NCI-H2227 treated with DMSO at 0.1 percent for 48 hours (cell line): ENCODE data around the gene SYTL4.
"Not testable (repeated sequence)": the region's sequence is repeated elsewhere in the genome, so short reads cannot be mapped to it uniquely, and the experiment has no call there.

Experiments used
- DNase-seq: peaks from one replicate; lab custom pipeline; 2025; lab: John Stamatoyannopoulos, UW

Gene SYTL4

DNA sequence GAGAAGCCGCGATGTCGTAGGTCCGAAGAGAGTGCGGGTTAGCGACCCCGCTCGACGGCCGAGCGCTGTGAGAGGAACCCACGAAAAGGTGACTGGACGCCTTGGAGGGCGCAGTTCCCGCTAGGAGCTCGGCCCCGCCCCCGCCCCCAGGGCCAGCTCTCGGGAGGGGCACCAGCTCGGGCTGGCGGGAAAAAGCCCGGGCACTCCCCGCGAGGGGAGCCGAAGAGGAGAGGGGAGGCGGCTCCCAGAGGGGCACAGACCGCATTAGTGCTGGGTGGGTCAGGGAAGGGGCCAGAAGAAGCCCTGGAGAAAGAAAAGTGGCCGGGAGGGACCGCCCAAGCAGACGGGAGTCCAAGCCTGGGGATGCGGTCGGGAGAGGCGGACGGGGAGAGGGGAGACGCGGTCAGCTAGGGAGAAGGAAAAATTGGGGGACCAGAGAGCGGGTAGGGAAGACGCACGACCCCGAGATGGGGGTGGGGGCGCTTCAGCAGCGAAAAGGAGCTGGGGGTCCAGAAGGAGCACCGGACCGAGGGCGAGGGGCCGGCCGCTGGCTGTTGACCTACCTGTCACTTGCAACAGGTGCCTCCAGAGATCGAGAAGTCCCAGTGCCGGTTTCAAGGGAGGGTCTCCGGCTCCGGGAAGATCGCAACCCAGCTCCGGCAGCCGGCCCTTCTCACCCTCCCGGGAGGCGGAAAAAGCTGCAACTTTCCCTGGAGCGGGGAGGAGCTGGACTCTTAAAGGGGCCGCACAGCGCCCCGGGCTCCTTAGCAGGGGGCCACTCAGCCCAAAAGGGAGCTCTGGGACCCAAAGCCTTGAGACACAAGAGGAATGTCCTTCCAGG is at the start of gene SYTL4:
Gene SYTL4, minus strand, starts transcription at position 681 of the 841 bp plus-strand sequence. CDS start 30,084 bp downstream, outside the sequence.
- DNase-seq, result peak; percentile 26

DNA sequence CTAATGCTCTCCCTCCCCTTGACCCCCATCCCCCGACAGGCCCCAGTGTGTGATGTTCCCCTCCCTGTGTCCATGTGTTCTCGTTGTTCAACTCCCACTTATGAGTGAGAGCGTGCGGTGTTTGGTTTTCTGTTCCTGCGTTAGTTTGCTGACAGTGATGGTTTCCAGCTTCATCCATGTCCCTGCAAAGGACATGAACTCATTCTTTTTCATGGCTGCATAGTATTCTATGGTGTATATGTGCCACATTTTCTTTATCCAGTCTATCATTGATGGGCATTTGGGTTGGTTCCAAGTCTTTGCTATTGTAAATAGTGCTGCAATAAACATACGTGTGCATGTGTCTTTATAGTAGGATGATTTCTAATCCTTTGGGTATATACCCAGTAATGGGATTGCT is 37.5 kb upstream of the SYTL4 start:
- not testable (repeated sequence) for DNase-seq

DNA sequence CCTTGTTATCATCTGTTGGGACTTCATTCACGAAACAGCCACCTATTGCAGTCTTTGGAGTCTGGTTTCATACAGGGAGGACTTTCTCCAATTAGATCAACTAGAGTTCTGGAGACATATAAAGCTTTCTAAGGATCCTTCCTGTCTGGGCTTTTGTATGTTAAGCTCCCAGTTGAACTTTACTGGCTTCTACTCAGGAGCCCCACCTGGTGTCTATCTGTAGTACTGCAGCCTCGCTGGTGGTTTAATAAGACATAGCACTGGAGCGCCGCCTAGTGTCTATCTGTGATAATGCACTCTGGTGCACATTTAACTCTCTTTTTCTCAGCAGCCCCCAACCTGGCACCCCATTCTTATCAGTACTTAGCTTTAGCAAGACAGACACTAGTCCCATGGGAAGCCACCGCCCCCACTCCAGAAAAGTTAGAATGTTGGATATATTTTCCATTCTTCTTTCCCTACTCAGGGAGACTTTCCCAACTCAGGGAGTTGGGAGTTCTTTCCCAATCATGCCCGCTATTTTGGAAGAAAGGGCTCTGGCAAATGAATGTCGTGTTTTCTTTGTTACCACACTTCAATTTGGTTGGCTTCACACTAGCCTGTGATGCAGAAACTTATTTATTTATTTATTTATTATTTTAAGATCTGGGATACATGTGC is 36.9 kb upstream of the SYTL4 start:
- peak; percentile 94 for DNase-seq

DNA sequence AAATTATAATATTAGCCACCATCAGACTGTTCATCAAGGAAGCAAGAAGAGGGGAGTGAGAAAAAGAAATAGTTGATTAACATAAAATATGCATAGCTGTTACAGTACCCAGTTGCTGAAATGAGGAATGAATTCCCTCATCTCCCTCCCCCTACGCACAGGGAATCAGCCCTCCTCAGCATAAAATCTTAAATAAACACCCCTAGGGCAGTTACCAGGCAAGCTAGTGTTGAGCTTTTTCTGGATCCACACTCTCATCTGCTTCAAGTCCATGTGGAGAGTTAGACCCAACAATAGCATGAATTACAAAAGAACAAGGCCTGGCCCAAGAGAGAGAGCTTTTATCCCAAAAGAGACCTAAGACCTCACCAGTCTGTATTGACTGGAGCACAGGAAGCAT is 19.0 kb upstream of the SYTL4 start:
- DNase-seq, result no peak

DNA sequence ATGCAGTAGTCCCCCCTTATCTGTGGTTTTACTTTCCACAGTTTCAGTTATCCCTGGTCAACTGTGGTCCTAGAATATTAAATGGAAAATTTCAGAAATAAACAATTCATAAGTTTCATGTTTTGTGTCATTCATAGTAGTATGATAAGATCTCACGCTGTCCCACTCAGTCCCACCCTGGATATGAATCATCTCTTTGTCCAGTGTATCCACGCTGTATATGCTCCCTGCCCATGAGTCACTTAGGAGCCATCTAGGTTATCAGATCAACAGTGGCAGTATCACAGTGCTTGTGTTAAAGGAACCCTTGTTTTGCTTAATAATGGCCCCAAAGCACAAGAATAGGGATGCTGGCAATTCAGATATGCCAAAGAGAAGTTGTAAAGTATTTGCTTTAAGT is 16.2 kb upstream of the SYTL4 start:
- DNase-seq, result no peak

DNA sequence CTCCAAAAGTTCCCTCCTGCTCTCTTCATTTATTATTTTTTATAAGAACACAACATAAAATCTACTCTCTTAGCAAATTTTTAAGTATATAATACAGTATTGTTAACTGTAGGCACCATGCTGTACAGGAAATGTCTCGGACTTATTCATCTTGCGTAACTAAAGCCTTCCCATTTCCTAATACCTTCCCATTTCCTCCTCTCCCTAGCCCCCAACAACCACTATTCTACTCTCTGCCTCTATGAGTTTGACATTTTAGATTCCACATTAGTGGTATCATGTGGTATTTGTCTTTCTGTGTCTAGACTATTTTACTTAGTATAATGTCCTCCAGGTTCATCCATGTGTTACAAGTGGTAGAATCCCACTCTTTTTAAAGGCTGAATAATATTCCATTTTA is 15.8 kb upstream of the SYTL4 start:
- no peak for DNase-seq

DNA sequence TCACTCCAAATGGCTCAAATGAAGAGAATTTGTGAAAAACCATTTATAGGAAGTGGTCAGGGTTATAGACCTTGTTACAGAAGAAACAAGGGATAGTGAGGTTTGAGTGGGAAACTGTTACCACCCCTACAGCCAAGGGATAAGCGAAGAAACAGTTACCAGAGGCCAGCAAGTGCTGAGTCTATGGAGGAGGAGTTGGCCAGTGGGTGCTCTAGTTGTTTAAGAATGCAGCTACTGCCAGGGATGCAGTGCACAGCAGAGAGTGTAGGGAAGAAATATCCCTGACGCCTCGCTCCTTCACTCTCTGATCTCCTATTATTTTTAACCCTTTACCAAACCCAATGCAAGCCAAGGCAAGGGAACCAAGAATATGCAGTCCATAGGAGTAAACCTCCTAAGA is 15.2 kb upstream of the SYTL4 start:
- peak; percentile 14 for DNase-seq

DNA sequence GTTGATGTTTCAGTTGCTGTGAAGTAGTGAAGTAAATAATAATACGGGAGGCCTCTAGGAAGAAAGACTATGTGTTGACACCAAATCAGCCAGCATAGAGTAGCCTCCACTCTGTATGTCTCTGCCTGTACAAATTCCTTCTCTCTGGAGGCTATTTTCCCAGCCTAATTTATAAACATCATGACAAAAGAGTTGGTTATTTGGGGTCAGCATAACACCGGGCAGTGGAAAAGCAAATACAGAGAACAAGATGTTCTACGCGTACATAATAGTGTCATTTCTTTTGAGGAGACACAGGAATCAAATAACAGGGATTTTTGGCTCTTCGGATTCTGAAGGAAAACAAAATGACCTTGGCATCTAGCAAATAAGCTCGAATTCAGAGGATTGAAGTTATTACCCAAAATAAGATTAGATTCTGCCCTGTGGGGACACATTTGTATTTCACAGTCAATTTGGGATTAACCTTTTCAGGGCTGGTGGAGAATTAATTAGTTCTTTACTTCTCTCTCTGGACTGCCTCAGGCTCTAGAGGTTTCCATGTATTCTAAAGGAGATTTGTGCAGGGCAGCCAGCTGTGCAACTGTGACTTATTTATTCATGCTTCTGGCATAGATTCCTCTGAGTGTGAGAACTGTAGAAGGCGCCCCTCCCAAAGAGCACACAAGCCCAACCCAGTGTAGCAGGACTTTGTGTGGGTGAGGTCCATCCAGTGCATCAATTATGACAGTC is 14.1 kb upstream of the SYTL4 start:
- DNase-seq, result peak; percentile 32

DNA sequence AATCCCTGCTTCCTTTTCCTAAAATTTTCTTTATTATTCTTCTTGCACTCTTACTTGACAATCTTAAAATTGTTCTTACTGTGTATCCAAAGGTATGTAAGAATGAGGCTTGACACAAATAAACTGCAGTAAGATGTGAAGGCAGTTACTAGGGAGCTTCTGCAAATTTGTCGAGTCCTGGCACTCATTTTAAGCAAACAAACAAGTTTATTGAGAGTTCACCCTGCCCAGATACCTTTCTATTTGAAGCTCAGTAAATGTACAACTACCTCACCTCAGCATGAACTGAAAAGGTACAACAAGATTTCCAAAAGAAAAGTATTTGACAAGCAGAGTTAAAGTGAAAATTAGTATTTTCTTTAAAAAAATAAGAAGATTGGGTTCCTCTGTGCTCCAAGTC is 13.3 kb upstream of the SYTL4 start:
- DNase-seq, result no peak

DNA sequence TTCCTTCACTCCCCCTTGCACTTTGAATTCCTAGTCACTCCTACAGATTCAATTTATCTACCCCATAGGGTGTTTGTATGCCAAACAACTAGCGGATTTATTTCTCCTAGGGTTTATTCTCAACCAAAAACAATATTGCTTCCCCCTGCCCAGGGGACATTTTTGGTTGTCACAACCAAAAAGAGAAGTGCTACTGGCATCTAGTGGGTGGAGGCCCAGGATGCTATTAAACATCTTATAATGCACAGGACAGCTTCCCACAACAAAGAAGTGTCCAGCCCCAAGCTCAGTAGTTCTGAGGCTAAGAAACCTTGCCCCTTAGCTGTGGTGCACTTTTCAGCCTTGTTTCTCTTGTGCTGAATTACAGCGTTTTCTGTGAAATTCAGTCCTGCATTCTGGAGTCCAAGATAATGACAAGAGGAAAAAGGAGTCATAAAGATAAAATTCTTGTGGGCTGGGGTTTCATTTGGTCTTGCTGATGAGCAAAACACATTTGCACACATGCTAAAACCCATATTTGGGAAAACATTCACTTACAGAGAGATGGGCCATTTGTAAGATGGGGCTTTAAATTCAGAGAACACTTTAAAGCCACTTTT is 11.2 kb upstream of the SYTL4 start:
- no peak for DNase-seq

DNA sequence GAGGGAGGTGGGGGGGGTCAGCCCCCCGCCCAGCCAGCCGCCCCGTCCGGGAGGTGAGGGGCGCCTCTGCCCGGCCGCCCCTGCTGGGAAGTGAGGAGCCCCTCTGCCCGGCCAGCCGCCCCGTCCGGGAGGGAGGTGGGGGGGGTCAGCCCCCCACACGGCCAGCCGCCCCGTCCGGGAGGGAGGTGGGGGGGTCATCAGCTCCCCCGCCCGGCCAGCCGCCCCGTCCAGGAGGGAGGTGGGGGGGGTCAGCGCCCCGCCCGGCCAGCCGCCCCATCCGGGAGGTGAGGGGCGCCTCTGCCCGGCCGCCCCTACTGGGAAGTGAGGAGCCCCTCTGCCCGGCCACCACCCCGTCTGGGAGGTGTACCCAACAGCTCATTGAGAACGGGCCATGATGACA is 7.9 kb downstream of the SYTL4 start:
- DNase-seq, result not testable (repeated sequence)

DNA sequence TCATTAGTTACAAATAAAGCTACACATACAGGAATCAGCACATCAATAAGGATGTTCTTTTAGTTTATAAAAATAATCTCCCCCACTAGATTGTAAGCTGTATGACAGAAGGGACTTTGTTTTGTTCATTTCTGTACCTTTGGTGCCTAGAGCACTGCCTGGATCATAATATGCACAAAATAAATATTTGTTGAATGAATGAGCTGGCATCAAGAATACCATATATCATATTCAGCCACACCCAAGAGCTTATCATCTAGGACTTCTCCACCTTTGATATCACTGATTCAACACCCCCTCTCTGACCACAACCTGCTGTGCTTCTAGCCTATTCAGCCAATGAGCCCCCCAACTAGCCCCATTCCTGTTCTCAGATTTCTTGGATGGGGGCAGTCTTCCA is 10.6 kb downstream of the SYTL4 start:
- DNase-seq, result no peak

DNA sequence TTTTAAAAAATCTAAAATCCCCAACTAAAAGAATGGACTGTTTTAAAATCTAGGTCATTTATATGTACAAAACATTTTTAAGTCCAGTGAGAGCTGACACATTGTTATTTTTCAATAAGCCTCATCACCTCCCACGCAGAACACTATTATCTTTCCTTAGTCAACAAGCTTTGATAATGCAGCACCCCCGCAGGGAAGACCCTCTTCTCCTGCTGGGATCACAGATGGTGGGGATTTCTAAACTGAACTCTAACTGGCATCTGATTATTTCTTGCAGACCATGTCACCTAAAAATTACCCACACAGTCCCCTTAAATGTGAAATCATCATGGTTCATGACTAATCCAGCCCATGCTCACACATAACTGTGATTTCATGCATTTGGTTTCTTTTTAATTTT is 11.6 kb downstream of the SYTL4 start:
- DNase-seq, result peak; percentile 96

DNA sequence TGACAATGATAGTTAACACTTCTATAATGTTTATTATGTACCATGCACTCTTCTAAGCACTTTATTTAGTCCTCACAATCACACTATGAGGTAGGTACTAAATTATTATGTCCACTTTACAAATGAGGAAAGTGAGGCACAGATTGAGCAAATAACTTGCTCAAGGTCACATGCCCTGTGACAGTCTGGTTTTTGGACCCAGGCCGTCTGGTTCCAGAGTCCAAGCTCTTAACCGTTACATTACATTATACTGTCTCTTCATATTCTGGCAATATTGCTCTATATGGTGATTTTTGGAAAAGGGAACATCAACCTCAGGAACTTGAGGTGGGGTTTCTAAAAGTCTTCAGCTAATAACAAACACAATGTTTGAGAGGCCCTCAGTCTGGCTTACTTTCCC is 12.8 kb downstream of the SYTL4 start:
- no peak for DNase-seq

DNA sequence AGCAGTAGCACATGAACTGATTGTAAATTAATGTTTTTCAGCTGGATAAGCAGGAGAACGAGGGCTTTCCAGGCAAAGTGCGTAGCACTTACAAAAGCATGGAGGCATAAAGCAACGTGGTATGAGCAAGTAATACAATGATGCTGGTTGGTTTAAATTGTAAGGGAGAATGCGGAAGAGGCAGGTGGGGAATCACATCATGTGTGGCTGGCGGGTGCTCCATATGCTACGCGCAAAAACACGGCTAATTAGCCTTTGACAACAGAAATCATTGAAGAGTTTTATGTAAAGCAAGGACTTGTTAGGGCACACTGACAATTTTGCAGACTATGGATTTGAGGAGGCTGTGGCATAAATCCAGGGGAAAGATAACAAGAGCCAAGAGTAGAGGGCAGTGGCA is 14.6 kb downstream of the SYTL4 start:
- DNase-seq, result peak; percentile 85

DNA sequence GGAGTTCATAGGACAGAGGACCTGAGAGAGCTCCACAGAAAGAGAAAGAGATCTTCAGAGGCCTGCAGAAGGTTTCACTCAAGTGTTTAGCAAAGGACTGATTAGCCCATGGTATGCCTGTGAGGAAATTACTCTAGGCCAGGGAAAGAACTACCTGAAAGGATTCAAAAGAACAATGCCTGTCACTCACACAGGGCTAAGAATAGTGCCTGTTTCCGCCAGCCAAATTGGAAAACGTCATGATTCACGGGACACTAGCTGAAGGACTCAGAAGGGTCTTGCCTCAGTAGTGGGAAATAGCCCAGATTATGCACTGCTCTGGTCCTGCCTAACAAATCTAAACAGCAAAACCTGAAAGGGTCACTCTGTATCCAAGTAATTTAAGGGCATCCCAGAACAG is 21.1 kb downstream of the SYTL4 start:
- DNase-seq, result peak; percentile 20

DNA sequence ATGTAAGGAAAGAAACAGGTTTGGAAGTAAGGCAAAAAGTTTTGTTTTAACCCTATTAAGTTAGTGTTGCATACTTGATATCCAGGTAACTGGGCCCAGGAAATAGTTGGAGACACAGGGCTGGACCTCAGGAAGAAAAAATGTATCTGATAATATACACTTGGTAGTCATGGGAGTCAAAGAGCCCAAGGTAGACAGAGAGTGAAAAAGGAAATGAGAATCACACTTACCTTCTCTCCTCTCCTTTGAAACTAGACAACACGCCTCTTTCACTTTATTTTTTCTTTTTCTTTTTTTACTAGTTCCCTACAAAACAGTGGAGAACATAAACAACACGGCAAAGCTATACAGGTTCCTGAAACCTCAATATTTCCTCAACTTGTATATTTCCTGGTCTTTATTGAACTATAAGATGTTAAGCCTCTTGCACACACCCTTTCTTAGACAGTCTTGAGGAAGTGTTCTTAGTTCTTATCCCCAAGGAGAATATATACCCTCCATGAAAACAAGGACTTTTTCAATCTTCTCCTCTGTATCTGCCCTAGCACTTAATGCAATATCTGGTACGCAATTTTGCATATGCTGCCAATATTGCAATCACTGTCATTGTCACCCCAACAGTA is 27.2 kb downstream of the SYTL4 start:
- no peak for DNase-seq

DNA sequence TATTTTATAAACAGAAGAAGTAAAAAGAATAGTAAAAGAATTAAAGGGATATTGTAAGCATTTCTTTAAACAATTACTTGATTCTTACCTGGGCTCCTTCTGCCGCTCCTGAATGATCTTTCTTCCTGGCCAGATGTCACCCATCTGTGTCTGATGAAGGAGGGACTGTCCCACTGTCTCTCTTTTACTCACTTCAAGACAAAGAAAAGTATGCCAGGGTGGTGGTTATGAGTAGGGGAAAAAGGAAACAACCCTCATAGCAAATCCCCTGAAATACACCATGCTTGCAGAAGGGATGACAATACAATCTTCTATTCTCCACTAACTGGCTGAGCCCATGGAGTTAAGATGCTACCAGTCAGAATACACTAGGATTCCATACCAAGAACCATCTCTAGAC is 31.1 kb downstream of the SYTL4 start:
- DNase-seq, result no peak

DNA sequence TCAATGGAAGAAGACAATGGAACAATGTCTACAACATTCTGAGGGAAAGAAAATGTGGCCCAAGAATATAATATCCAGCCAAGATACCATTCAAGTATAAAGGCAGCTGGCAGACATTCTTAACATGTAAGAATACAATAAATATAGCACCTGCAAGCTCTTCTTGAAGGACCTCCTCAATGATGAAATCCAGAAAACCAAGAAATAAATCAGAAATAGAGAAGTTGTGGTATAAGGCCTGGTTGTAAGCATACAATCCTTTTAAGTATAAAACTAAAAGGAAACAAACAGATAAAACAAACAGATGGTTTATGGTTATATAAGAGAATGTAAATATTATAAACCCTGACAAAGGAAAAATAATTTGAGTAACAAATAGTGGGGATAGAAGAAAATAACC is 33.4 kb downstream of the SYTL4 start:
- no peak for DNase-seq

DNA sequence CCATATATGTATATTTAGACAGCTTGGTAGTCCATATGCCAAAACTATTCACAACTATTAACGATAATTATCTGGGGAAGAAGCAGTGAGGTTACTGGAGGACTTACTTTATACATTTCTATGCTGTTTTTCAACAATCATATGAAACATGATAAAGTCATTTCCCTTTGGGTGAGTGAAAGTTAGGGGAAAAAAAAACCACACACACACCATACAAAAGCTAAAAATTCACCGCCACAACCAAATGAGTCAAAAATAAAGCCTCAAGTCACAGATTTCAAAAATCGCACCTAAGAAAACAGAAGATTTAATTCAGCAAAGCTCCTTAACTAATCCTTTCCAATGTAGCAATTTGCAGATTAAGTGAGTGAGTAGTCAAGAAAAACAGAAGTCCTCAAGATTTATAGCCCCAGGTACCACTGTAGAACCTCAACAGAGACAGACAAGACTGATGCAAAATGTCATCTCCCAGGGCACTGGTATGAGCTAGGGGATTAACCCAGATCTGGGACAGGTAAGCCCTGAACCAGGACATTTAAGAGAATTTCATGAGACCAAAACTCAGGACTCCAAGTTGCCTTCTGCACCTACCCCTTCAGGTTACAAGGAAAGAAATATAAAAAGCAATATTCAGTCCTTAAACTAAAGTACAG is 35.1 kb downstream of the SYTL4 start:
- DNase-seq, result no peak

DNA sequence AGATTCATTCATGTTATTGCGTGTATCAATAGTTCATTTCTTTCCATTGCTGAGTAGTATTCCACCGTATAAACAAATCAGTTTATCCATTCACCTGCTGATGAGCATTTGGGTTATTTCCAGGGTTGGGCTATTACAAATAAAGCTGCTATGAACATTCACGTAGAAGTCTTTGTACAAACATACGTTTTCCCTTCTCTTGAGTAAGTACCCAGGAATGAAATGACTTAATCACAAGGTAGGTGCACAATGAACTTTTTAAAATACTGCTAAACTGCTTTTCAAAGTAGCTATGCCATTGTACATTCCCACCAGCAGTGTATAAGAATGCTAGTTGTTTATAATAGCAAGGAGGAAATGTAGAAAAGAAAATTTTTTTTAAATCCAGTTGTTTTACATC is 35.9 kb downstream of the SYTL4 start:
- DNase-seq, result no peak

DNA sequence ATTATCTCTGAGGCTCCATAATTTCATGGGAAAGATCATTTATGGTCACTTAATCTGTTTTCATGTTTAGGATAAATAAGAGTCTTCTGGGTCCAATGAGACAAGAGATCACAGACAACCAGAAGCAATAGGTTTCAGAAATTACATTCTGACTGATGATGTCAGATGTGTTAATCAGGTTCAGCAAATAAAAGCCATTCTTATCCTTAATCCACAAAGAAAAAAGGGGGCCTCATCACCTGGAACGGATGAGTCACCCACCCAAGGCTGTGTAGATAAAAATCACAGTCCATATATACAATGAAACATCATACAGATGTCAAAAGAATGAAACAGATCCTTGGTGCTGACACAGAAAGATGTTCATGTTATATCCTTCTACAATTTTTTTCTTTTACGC is 36.6 kb downstream of the SYTL4 start:
- DNase-seq, result peak; percentile 11
